Stimulated activated CD4-positive, alpha-beta T cell treated with anti-CD3 and anti-CD28 coated beads, Interleukin-15, amount 100 ng/mL, for 48 hours (primary cell): ENCODE results near the gene RHOH.

ENCODE experiments used
- DNase-seq, 2 donors: peaks; one replicate each; pipeline ENCODE4 v3.0.0-alpha.2; 2020; ENCODE audit warnings: low read depth in 2 of 2

Gene RHOH

DNA sequence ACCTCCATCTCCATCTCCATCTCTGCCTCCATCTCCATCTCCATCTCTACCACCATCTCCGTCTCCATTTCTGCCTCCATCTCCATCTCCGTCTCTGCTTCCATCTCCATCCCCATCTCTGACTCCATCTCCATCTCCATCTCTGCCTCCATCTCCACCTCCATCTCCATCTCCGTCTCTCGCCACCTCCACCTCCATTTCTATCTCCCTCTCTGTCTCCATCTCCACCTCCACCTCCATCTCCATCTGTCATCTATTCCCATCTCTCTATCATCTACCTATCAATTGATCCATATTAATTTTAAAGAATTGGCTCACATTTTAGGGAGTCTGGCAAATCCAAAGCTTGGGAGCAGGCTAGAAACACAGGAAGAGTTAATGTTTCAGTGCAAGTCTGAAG, 98.7 kb downstream of the RHOH start:
- no peak for DNase-seq
